Mesendoderm (in vitro differentiated cells): Measurements from ENCODE around the gene CMIP.

Experiments used
- DNase-seq: peaks from one replicate; pipeline ENCODE4 v3.0.0; 2013
- H2AK5ac ChIP-seq: 2 replicates; pipeline ENCODE4 v1.6.1; 2013; ENCODE audit warnings: low read length, inconsistent platforms
- H2BK120ac ChIP-seq: 2 replicates; pipeline ENCODE4 v1.6.1; 2013; ENCODE audit warnings: low read depth, mild to moderate bottlenecking, low read length, moderate library complexity, mixed read lengths
- H2BK15ac ChIP-seq: replicated peaks from 2 replicates; pipeline ENCODE4 v1.6.1; 2013; ENCODE audit warnings: low read depth, mild to moderate bottlenecking, moderate library complexity
- H2BK5ac ChIP-seq: 2 replicates; pipeline ENCODE4 v1.6.1; 2013; ENCODE audit warnings: low read length, inconsistent platforms
- H3K18ac ChIP-seq: 2 replicates; pipeline ENCODE4 v1.6.1; 2013; ENCODE audit warnings: mild to moderate bottlenecking, low read length, mixed read lengths
- H3K23ac ChIP-seq: one replicate; pipeline ENCODE4 v1.6.1; 2013; ENCODE audit warnings: low read length
- H3K27ac ChIP-seq: 2 replicates; pipeline ENCODE4 v1.5.1; 2013; ENCODE audit warnings: low read depth, mild to moderate bottlenecking, inconsistent platforms, low read length, moderate library complexity
- H3K27me3 ChIP-seq: 2 replicates; pipeline ENCODE4 v1.6.1; 2013; ENCODE audit warnings: low read length, control low read depth, mild to moderate bottlenecking, inconsistent platforms; ENCODE audit not compliant: insufficient read depth, poor library complexity
- H3K36me3 ChIP-seq: 2 replicates; pipeline ENCODE4 v1.6.1; 2013; ENCODE audit warnings: low read length, inconsistent platforms; ENCODE audit not compliant: control insufficient read depth, insufficient read depth
- H3K4ac ChIP-seq: one replicate; pipeline ENCODE4 v1.6.1; 2013; ENCODE audit warnings: low read depth, mild to moderate bottlenecking, low read length, moderate library complexity
- H3K4me1 ChIP-seq: 2 replicates; pipeline ENCODE4 v1.6.1; 2013; ENCODE audit warnings: low read depth, low read length, inconsistent platforms; ENCODE audit not compliant: control insufficient read depth
- H3K4me2 ChIP-seq: 2 replicates; pipeline ENCODE4 v1.6.1; 2013; ENCODE audit warnings: low read length
- H3K4me3 ChIP-seq: 2 replicates; pipeline ENCODE4 v1.5.1; 2013; ENCODE audit warnings: mild to moderate bottlenecking, low read length
- H3K56ac ChIP-seq: one replicate; pipeline ENCODE4 v1.6.1; 2013; ENCODE audit warnings: low read length
- H3K79me1 ChIP-seq: 2 replicates; pipeline ENCODE4 v1.6.1; 2013; ENCODE audit warnings: low read length, inconsistent platforms
- H3K79me2 ChIP-seq: 2 replicates; pipeline ENCODE4 v1.6.1; 2013; ENCODE audit warnings: mild to moderate bottlenecking, low read length; ENCODE audit not compliant: control insufficient read depth, insufficient read depth
- H3K9ac ChIP-seq: 2 replicates; pipeline ENCODE4 v1.6.1; 2013; ENCODE audit warnings: low read length, inconsistent platforms
- H4K5ac ChIP-seq: one replicate; pipeline ENCODE4 v1.6.1; 2013; ENCODE audit warnings: low read length
- H4K8ac ChIP-seq: one replicate; pipeline ENCODE4 v1.6.1; 2013; ENCODE audit warnings: low read depth, mild to moderate bottlenecking, control low read depth, low read length, moderate library complexity
- WGBS: extraction: QIAGEN DNeasy Blood & Tissue Kit; methylation state at CpG from one replicate; pipeline ENCODE4 v1.1.7; 2013; ENCODE audit warnings: low lambda C conversion rate, missing lambda C conversion rate; ENCODE audit not compliant: insufficient coverage; ENCODE audit errors: extremely low coverage; 5-methylcytosine and 5-hydroxymethylcytosine counted together

The CMIP gene

GRCh38 chr16:81467815-81468214 lies 23.2 kb downstream of the CMIP start:
- H2BK5ac ChIP-seq: no peak overlapping the region

GRCh38 chr16:81468269-81468902 lies 23.8 kb downstream of the CMIP start:
- H3K27me3 ChIP-seq: no peaks in the 10 kb centered on the region
- H3K4ac ChIP-seq: no peak overlapping the region
- H2BK120ac ChIP-seq: no peak overlapping the region
- no peak overlapping the region for H4K8ac ChIP-seq
- no peak overlapping the region for H2BK5ac ChIP-seq
- H3K56ac ChIP-seq: no peak overlapping the region
- no peak overlapping the region for H3K18ac ChIP-seq
- no CpG with 5 or more reads among the region's 19 CpGs for WGBS
- H4K5ac ChIP-seq: no peak overlapping the region
- H3K4me1 ChIP-seq: peaks cover 6% of the 10 kb centered on the region
- no peak overlapping the region for H3K4me3 ChIP-seq
- H2AK5ac ChIP-seq: no peak overlapping the region
- H3K4me2 ChIP-seq: no peak overlapping the region
- H3K23ac ChIP-seq: no peak overlapping the region
- no peak overlapping the region for H3K27ac ChIP-seq
- DNase-seq: no peak
- peaks cover 76% of the 10 kb centered on the region for H3K79me2 ChIP-seq
- H3K9ac ChIP-seq: no peak overlapping the region
- H2BK15ac ChIP-seq: no peak overlapping the region
- H3K36me3 ChIP-seq: no peaks in the 10 kb centered on the region
- peaks cover 55% of the 10 kb centered on the region for H3K79me1 ChIP-seq

More at GRCh38 chr16:81467815-81468214, 23.2 kb downstream of the CMIP start:
- Histone ChIP-seq H3K27me3 (no peaks in the 10 kb centered on the region), H3K4me1 (peaks cover 6% of the 10 kb centered on the region), H2BK15ac (no peak overlapping the region), H3K36me3 (no peaks in the 10 kb centered on the region), H3K79me2 (peaks cover 75% of the 10 kb centered on the region), H3K23ac (no peak overlapping the region), H4K8ac (no peak overlapping the region), H3K4me3 (no peak overlapping the region), H3K18ac (no peak overlapping the region), H4K5ac (no peak overlapping the region), H2AK5ac (no peak overlapping the region), H2BK120ac (no peak overlapping the region), H3K4ac (no peak overlapping the region), H3K56ac (no peak overlapping the region), H3K79me1 (peaks cover 55% of the 10 kb centered on the region), H3K9ac (no peak overlapping the region), H3K27ac (no peak overlapping the region), H3K4me2 (no peak overlapping the region)
- WGBS: no CpG with 5 or more reads among the region's 8 CpGs
- no peak for DNase-seq

DNA sequence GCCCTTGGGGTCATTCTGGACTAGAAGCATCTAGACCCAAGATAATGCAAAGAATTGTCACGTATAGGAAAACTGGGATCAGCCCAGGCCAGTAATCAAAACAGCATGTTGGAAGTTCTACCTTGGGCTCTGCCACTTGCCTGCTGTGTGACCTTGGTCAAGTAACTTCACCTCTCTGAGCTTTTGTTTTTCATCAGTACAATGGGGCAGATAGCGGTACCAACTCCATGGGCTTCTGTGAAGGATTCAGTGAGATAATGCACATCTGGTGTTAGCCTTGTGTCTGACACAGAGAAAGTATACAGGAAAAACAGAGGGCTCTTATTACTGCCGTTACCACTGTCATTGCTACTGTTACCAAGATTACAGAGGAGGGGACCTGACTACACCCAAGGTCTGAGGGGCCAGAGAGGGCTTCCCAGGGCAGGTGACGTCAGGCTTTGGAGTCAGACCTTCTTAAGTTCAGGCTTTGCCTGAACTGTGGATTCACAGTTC lies 24.6 kb downstream of the CMIP start:
- no peak overlapping the region for H4K5ac ChIP-seq
- peaks cover 6% of the 10 kb centered on the region for H3K4me1 ChIP-seq
- no peak overlapping the region for H4K8ac ChIP-seq
- no peak overlapping the region for H3K27ac ChIP-seq
- H3K36me3 ChIP-seq: no peaks in the 10 kb centered on the region
- peaks cover 54% of the 10 kb centered on the region for H3K79me1 ChIP-seq
- H3K79me2 ChIP-seq: peaks cover 74% of the 10 kb centered on the region
- H3K23ac ChIP-seq: no peak overlapping the region
- no peak overlapping the region for H3K4me3 ChIP-seq
- H3K4me2 ChIP-seq: no peak overlapping the region
- no CpG with 5 or more reads among the region's 4 CpGs for WGBS
- no peak overlapping the region for H2BK5ac ChIP-seq
- H3K56ac ChIP-seq: no peak overlapping the region
- H3K18ac ChIP-seq: no peak overlapping the region
- H2BK15ac ChIP-seq: no peak overlapping the region
- no peak overlapping the region for H2AK5ac ChIP-seq
- DNase-seq: no peak
- no peak overlapping the region for H3K9ac ChIP-seq
- H3K4ac ChIP-seq: no peak overlapping the region
- H3K27me3 ChIP-seq: no peaks in the 10 kb centered on the region
- H2BK120ac ChIP-seq: no peak overlapping the region

- WGBS: no CpG with 5 or more reads among the region's 13 CpGs
- Histone ChIP-seq H3K27ac (no peak overlapping the region), H2BK15ac (no peak overlapping the region), H3K4ac (no peak overlapping the region), H3K18ac (no peak overlapping the region), H4K5ac (no peak overlapping the region), H3K4me2 (no peak overlapping the region), H3K4me3 (no peak overlapping the region), H3K9ac (no peak overlapping the region), H3K79me1 (peaks cover 56% of the 10 kb centered on the region), H2BK120ac (no peak overlapping the region), H3K27me3 (no peaks in the 10 kb centered on the region), H3K36me3 (no peaks in the 10 kb centered on the region), H2BK5ac (no peak overlapping the region), H4K8ac (no peak overlapping the region), H3K4me1 (peaks cover 5% of the 10 kb centered on the region), H3K56ac (no peak overlapping the region), H2AK5ac (no peak overlapping the region), H3K23ac (no peak overlapping the region), H3K79me2 (peaks cover 73% of the 10 kb centered on the region)
- DNase-seq: no peak
These were observed 25.3 kb downstream of the CMIP start for GRCh38 chr16:81469710-81470535.

DNA sequence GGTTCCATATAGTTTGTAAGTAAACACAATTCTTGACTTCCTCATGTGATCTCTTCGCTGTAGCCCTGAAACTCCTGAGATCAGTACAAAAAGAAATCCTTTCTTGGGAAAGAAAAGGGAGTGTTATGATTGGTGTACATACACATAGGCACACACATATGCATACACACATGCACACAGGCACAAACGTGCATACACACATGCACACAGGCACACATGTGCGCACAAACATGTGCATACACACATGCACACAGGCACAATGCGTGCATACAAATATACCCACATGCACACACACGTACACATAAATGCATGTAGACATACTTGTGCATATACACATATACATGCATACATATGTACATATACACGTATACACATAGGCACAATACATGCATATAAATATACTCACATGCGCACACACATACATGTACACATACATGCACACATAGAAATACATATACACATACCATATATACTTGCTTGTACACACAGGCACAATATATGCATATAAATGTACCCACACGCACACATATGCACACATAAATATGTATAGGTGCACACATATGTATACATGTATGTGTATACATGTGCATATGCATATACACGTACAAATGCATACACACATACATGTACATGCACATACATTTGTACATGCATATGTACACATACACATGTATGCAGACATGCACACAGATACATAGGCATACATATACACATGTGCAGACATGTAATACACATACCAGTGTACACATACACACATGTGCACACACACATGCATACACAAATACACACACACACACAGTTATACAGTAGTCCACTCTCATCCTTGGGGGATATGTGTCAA lies 26.4 kb downstream of the CMIP start:
- Histone ChIP-seq H3K4me1 (peaks cover 3% of the 10 kb centered on the region), H3K9ac (no peak overlapping the region), H3K79me2 (peaks cover 65% of the 10 kb centered on the region), H3K79me1 (peaks cover 55% of the 10 kb centered on the region), H3K23ac (no peak overlapping the region), H3K4me3 (no peak overlapping the region), H3K27ac (no peak overlapping the region), H3K56ac (no peak overlapping the region), H4K8ac (no peak overlapping the region), H4K5ac (no peak overlapping the region), H3K18ac (no peak overlapping the region), H3K27me3 (no peaks in the 10 kb centered on the region), H2BK15ac (no peak overlapping the region), H2BK120ac (no peak overlapping the region), H3K36me3 (no peaks in the 10 kb centered on the region), H2BK5ac (no peak overlapping the region), H3K4ac (no peak overlapping the region), H3K4me2 (no peak overlapping the region), H2AK5ac (no peak overlapping the region)
- WGBS: no CpG with 5 or more reads among the region's 9 CpGs
- no peak for DNase-seq
